Embryonic facial prominence (tissue), 1 donor: ENCODE results near the gene RAMAC.
"Not testable (repeated sequence)": the region's sequence is repeated elsewhere in the genome, so short reads cannot be mapped to it uniquely, and the experiment has no call there.

Source experiments
- DNase-seq: peaks from one replicate; pipeline ENCODE4 v3.0.0-alpha.2; 2016; ENCODE audit errors: extremely low spot score

Gene RAMAC

DNA sequence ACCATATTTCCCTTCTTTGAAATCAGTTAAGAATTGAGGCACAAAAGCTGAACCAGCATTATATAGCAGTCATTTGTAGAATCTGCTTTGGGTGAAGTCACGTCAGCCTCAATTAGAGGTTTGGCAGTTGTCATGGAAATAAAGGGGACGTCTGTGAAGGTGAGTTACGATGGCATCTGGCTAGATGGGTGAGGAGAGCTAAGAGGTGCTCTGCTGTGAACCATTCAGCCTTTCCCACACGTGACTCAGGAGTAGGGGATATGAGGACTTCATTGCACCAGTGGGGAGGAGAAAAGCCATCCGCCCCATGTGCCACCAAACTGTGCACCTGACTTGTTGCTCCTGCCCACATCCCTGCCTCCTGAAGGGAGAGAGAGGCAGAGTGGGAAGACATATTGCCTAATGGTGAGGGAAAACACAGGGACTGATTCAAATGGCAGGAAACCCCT lies 28.2 kb downstream of the RAMAC start:
- DNase-seq = no peak

DNA sequence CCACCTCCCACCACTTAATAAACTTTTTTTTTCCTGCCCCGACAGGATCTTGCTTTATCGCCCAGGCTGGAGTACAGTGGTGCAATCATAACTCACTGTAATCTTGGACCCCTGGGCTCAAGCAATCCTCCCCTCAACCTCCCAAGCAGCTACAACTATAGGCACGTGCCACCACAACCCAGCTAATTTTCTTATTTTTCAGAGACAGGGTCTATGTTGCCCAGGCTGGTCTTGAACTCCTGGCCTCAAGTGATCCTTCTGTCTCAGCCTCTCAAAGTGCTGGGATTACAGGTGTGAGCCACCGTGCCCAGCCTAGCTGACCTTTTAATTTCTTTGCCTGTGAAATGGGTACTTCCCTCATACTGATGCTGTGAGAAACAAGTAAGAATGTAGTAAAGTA lies 29.4 kb downstream of the RAMAC start:
- DNase-seq = no peak

DNA sequence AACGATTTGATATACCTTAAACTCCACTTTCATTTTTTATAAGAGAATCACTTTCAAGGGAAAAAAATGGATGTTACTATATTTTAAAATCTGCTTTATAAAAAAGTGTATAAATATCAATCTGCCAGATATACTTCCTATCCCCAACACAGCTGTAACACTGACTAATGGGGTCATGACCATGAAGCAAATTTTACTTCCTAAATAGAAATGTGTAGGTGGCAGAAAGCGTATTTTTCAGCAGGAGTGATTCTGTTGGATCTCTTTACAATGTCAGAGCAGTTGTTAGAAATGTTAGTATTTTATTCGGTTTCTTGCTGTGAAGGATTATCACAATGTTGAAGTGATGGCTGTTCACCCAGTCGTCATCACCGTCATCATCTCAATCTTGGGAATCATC lies 30.9 kb downstream of the RAMAC start:
- no peak for DNase-seq

DNA sequence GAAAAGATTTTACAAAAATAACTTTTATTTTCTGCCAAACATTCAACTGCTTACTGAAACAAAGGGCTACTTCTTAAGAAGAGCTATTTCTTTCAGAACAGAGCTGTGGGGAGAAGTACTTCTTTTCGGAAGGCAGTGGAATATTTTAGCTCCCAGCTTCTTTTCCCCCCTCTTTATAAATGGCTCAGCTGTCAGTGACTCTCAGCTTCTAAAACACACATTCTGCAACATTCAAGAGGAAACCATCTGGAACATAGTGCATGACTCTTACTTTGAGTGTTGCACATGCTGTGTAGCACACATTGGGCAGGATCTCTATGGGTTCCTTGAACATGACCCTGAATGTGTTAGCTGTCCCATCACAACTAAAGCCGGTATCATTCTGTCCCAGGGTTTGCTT lies 32.4 kb downstream of the RAMAC start:
- no peak for DNase-seq

DNA sequence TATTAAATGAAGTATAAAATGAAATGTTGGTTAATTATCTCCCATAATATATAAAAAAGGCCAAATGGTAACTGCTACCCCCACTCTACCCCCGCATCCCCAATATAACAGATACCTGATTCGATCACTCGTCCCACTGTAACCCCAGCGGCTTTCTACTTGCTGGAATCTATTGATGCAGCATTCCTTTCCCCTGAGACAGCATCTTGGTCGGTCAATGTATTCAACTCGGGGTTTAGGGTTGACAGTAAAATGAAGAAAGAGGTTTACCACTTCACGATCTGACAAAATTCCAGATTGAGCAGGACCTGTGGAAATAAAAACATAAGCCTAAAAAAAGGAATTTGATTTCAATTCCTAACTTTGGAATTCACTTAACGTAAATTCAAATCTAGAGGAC lies 44.0 kb downstream of the RAMAC start:
- no peak for DNase-seq

DNA sequence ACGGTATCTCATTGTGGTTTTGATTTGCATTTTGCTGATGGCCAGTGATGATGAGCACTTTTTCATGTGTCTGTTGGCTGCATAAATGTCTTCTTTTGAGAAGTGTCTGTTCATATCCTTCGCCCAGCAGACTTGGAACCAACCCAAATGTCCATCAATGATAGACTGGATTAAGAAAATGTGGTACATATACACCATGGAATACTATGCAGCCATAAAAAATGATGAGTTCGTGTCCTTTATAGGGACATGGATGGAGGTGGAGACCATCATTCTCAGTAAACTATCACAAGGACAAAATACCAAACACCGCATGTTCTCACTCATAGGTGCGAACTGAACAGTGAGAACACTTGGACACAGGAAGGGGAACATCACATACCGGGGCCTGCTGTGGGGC lies 45.2 kb downstream of the RAMAC start:
- not testable (repeated sequence) for DNase-seq

DNA sequence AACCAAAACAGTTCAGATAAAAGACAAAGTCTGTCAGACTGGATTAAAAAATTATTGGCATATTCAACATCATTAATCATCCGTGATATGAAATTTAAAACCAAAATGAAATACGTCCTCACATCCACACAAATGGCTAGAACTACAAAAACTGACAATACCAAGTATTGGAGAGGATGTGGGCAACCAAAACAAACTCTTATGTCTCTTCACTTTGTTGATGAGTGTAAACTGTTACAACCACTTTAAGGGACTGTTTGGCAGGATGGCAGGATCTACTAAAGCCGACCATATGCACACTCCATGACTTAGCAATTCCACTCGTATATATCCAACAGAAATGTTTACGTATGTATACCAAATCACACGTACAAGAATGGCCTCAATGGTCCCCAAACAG lies 50.2 kb downstream of the RAMAC start:
- no peak for DNase-seq

DNA sequence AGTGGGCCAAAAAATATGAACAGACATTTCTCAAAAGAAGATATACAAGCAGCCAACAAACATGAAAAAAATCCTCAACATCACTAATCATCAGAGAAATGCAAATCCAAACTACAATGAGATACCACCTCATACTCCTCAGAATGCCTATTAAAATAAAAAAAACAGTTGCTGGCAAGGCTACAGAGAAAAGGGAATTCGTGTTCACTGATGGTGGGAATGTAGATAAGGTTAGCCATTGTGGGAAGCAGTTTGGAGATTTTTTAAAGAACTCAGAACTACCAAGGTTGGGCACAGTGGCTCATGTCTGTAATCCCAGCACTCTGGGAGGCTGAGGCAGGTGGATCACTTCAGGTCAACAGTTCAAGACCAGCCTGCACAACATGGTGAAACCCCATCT lies 53.2 kb downstream of the RAMAC start:
- no peak for DNase-seq
